Neural progenitor cell (in vitro differentiated cells): ENCODE results near the gene CDKL5. TPM values are rescaled to one million over a fixed set of nuclear protein-coding genes. Genes with fewer than 3 reads are reported as not detected.

Experiments
- DNase-seq: peaks from one replicate; pipeline ENCODE4 v3.0.0-alpha.2; 2016; ENCODE audit warnings: low spot score
- H2AFZ ChIP-seq: fragments of 200-600 bp; sonication (generic); replicated peaks from 2 replicates; pipeline ENCODE4 v1.6.1; 2016; ENCODE audit warnings: antibody characterized with exemption
- H3F3A ChIP-seq: fragments of 200-600 bp; sonication (generic); 2 replicates; pipeline ENCODE4 v1.6.1; 2016; ENCODE audit warnings: antibody characterized with exemption, low read depth
- H3K27ac ChIP-seq: fragments of 200-600 bp; sonication (generic); 2 replicates; pipeline ENCODE4 v1.5.1; 2016; ENCODE audit warnings: mild to moderate bottlenecking
- H3K27me3 ChIP-seq: fragments of 200-600 bp; sonication (generic); 2 replicates; pipeline ENCODE4 v1.6.1; 2016; ENCODE audit warnings: mild to moderate bottlenecking, moderate library complexity
- H3K36me3 ChIP-seq: fragments of 200-600 bp; sonication (generic); 2 replicates; pipeline ENCODE4 v1.5.1; 2016
- H3K4me1 ChIP-seq: fragments of 200-600 bp; sonication (generic); 2 replicates; pipeline ENCODE4 v1.6.1; 2016; ENCODE audit warnings: mixed run types
- H3K4me2 ChIP-seq: fragments of 200-600 bp; sonication (generic); 2 replicates; pipeline ENCODE4 v1.6.1; 2016
- H3K4me3 ChIP-seq: fragments of 200-600 bp; sonication (generic); 2 replicates; pipeline ENCODE4 v1.5.1; 2016
- H3K79me2 ChIP-seq: fragments of 200-600 bp; sonication (generic); 2 replicates; pipeline ENCODE4 v1.6.1; 2016; ENCODE audit warnings: low read depth
- H3K9ac ChIP-seq: fragments of 200-600 bp; sonication (generic); 2 replicates; pipeline ENCODE4 v1.6.1; 2016
- H3K9me3 ChIP-seq: fragments of 200-600 bp; sonication (generic); 2 replicates; pipeline ENCODE4 v1.5.1; 2016; ENCODE audit warnings: low read depth
- H4K20me1 ChIP-seq: fragments of 200-600 bp; sonication (generic); 2 replicates; pipeline ENCODE4 v1.6.1; 2016; ENCODE audit warnings: low read depth
- H3K27ac Mint-ChIP-seq: 3 replicates; pipeline ENCODE4 v1.8.0; 2021; ENCODE audit warnings: mixed read lengths
- H3K27me3 Mint-ChIP-seq: 2 replicates; pipeline ENCODE4 v1.8.0; 2022; ENCODE audit warnings: low read depth, mild to moderate bottlenecking, inconsistent platforms, moderate library complexity, mixed read lengths; ENCODE audit not compliant: insufficient read depth
- H3K36me3 Mint-ChIP-seq: 3 replicates; pipeline ENCODE4 v1.8.0; 2021; ENCODE audit warnings: mixed read lengths
- H3K4me1 Mint-ChIP-seq: 3 replicates; pipeline ENCODE4 v1.8.0; 2021; ENCODE audit warnings: mixed read lengths
- H3K4me3 Mint-ChIP-seq: 3 replicates; pipeline ENCODE4 v1.8.0; 2021; ENCODE audit warnings: mild to moderate bottlenecking, moderate library complexity, mixed read lengths
- H3K9me3 Mint-ChIP-seq: 3 replicates; pipeline ENCODE4 v1.8.0; 2020; ENCODE audit warnings: mixed read lengths
- EZH2 ChIP-seq: fragments of 200-600 bp; sonication (generic); IDR thresholded peaks from 2 replicates; pipeline ENCODE4 v1.6.1; 2017; ENCODE audit warnings: antibody characterized with exemption, mild to moderate bottlenecking, moderate library complexity
- EZH2phosphoT487 ChIP-seq: fragments of 200-600 bp; sonication (generic); IDR thresholded peaks from 2 replicates; pipeline ENCODE4 v1.6.1; 2017; ENCODE audit warnings: antibody characterized with exemption
- total RNA-seq: library from RNA; depleted of rRNA; stranded (reverse); fragments of >200 nt; gene quantifications from 2 replicates; pipeline ENCODE4 v1.2.3, GENCODE V29; 2015; ENCODE audit warnings: low replicate concordance
- TF ChIP-seq, protein P1 (sequence below): fragments of 200-600 bp; sonication (generic); IDR thresholded peaks from 2 replicates; pipeline ENCODE4 v1.5.1; 2017; ENCODE audit warnings: antibody characterized with exemption, mild to moderate bottlenecking

Gene CDKL5
- total RNA-seq, 1 donor from 2014 or later, result 8.6 TPM

GRCh38 chrX:18674417-18674787, 249.0 kb downstream of the CDKL5 start:
- Mint-ChIP-seq H3K36me3 (no peaks in the 10 kb centered on the region), H3K9me3 (peaks cover 16% of the 10 kb centered on the region), H3K4me3 (peak overlapping the region; percentile 84), H3K4me1 (peaks cover 4% of the 10 kb centered on the region), H3K27ac (no peak overlapping the region), H3K27me3 (peaks cover 19% of the 10 kb centered on the region)
- H3K4me3 ChIP-seq, result peak overlapping the region; percentile 63
- H3K4me1 ChIP-seq, result no peaks in the 10 kb centered on the region
- peak; percentile 33 for DNase-seq
- H3K9ac ChIP-seq, result no peak overlapping the region
- no peaks in the 10 kb centered on the region for H4K20me1 ChIP-seq
- H3K9me3 ChIP-seq, result no peaks in the 10 kb centered on the region
- no peaks in the 10 kb centered on the region for H3K27me3 ChIP-seq
- no peak for TF ChIP-seq EZH2phosphoT487
- TF ChIP-seq EZH2, result no peak
- TF ChIP-seq, protein P1, sequence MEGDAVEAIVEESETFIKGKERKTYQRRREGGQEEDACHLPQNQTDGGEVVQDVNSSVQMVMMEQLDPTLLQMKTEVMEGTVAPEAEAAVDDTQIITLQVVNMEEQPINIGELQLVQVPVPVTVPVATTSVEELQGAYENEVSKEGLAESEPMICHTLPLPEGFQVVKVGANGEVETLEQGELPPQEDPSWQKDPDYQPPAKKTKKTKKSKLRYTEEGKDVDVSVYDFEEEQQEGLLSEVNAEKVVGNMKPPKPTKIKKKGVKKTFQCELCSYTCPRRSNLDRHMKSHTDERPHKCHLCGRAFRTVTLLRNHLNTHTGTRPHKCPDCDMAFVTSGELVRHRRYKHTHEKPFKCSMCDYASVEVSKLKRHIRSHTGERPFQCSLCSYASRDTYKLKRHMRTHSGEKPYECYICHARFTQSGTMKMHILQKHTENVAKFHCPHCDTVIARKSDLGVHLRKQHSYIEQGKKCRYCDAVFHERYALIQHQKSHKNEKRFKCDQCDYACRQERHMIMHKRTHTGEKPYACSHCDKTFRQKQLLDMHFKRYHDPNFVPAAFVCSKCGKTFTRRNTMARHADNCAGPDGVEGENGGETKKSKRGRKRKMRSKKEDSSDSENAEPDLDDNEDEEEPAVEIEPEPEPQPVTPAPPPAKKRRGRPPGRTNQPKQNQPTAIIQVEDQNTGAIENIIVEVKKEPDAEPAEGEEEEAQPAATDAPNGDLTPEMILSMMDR, result no peak
- H3F3A ChIP-seq, result no peaks in the 10 kb centered on the region
- no peak overlapping the region for H2AFZ ChIP-seq
- no peak overlapping the region for H3K27ac ChIP-seq
- no peaks in the 10 kb centered on the region for H3K36me3 ChIP-seq
- H3K4me2 ChIP-seq, result peak overlapping the region; percentile 78
- no peaks in the 10 kb centered on the region for H3K79me2 ChIP-seq

DNA sequence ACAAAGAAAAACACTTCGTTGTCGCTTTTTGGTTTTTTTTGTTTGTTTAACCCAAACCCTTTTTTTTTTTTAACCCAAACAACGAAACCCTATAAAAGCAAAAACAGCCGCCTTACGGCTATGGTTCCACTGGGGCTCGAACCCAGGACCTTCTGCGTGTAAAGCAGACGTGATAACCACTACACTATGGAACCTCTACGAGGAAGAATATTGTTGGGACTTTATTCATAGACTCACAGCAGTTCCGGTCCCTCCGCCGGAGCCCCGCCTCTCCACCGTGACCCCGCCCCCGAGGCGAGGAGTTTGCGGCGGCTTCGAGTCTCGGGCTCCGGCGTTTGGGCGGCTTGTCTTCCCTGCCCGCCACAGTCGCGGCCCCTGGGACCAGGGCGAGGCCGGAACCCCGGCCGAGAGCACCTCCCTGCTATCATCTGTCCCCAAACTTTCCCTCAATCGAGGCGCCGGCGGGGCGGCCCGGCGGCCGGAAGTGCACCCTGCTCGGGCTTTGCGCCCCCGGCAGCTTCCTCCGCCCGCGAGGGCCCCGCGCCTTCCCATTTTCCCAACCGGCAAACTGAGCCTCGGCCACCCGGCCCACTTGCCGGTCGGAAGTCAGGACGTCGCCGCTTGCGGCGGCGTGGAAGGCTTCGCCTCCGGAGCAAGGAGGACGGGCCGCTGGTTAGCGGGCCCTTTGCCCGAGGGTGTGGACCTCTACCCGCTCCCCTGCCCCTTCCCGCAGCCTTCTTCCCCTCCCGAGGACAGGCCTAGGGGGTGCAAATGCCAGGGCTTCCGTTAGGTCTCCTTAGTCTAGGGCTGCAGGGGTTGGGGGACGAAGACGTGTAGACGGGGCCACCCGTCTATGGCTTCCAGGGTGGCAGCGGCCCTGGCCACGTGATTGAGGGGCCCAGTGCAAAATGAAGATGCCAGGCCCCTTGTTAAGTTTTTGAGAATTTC, 249.7 kb downstream of the CDKL5 start:
- no peak overlapping the region for H3K27ac ChIP-seq
- H3K27ac Mint-ChIP-seq, result no peak overlapping the region
- H3K9me3 ChIP-seq, result no peaks in the 10 kb centered on the region
- H3K4me1 ChIP-seq, result no peaks in the 10 kb centered on the region
- DNase-seq, result peak; percentile 83
- H3F3A ChIP-seq, result no peaks in the 10 kb centered on the region
- H3K36me3 ChIP-seq, result no peaks in the 10 kb centered on the region
- no peaks in the 10 kb centered on the region for H3K4me1 Mint-ChIP-seq
- H3K27me3 Mint-ChIP-seq, result peaks cover 21% of the 10 kb centered on the region
- peak overlapping the region; percentile 76 for H2AFZ ChIP-seq
- H3K4me3 Mint-ChIP-seq, result peak overlapping the region; percentile 84
- H3K9me3 Mint-ChIP-seq, result peaks cover 16% of the 10 kb centered on the region
- H3K27me3 ChIP-seq, result no peaks in the 10 kb centered on the region
- peak overlapping the region; percentile 78 for H3K4me2 ChIP-seq
- TF ChIP-seq EZH2phosphoT487 (no peak), EZH2 (no peak)
- TF ChIP-seq, protein P1, result no peak
- H3K79me2 ChIP-seq, result no peaks in the 10 kb centered on the region
- no peaks in the 10 kb centered on the region for H3K36me3 Mint-ChIP-seq
- H3K4me3 ChIP-seq, result peak overlapping the region; percentile 63
- H4K20me1 ChIP-seq, result no peaks in the 10 kb centered on the region
- H3K9ac ChIP-seq, result no peak overlapping the region

DNA sequence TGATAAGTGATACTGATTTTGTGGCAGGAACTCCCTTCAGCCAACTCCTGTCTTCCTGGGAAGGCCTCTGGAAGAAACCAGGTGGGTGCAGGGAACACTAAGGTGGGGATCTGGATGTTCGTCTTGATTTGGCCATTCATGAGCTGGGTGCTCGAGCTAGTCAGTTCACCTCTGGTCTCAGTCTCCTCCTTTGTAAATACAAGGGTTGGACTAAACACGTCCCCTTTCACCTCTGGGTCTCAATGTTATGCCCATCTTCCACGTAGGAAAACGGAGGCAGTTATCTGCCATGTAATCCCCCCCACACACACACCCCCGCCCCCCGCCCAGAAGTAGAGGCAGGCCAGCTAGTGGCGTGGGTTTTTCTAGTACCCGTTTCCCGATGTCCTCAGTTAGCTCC, 250.6 kb downstream of the CDKL5 start:
- H3K9ac ChIP-seq, result no peak overlapping the region
- H3K4me2 ChIP-seq, result no peak overlapping the region
- no peaks in the 10 kb centered on the region for H3F3A ChIP-seq
- Mint-ChIP-seq H3K36me3 (no peaks in the 10 kb centered on the region), H3K9me3 (peaks cover 13% of the 10 kb centered on the region), H3K27me3 (peaks cover 18% of the 10 kb centered on the region), H3K4me1 (no peaks in the 10 kb centered on the region), H3K27ac (no peak overlapping the region), H3K4me3 (peak overlapping the region; percentile 80)
- no peaks in the 10 kb centered on the region for H3K9me3 ChIP-seq
- H3K79me2 ChIP-seq, result no peaks in the 10 kb centered on the region
- H2AFZ ChIP-seq, result no peak overlapping the region
- H3K4me1 ChIP-seq, result no peaks in the 10 kb centered on the region
- no peaks in the 10 kb centered on the region for H4K20me1 ChIP-seq
- DNase-seq, result no peak
- no peak overlapping the region for H3K27ac ChIP-seq
- H3K4me3 ChIP-seq, result no peak overlapping the region
- H3K36me3 ChIP-seq, result no peaks in the 10 kb centered on the region
- TF ChIP-seq EZH2phosphoT487, result no peak
- no peak for TF ChIP-seq EZH2
- TF ChIP-seq, protein P1, result no peak
- no peaks in the 10 kb centered on the region for H3K27me3 ChIP-seq
